DMS53 treated with DMSO at 0.1 percent for 48 hours (cell line): ENCODE data around the gene KCNJ2.

Experiments used
- DNase-seq: peaks from one replicate; lab custom pipeline; 2025; ENCODE audit not compliant: unreplicated experiment; lab: John Stamatoyannopoulos, UW

The KCNJ2 gene

GRCh38 chr17:70158591-70158990 is 10.7 kb upstream of the KCNJ2 start:
- DNase-seq, result no peak

GRCh38 chr17:70159980-70160379 is 9.4 kb upstream of the KCNJ2 start:
- no peak for DNase-seq

DNA sequence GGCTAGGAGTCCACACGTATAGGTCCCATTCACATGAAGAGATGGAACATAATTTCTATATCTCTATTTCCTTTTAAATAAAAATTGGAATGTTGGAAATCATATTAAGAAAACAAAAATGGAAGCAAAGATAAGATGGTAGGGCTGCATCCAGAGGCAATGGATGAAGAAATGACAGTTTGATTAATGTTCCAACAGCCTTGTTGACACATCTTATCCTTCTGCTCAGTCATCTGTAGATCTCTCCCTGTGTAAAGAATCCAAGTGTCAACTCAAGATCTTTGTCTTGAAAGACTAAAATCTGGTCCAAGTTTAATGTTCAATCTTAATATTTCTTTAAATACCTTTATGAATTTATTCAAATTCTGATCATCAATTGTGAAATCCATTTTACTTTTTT is 7.8 kb upstream of the KCNJ2 start:
- DNase-seq, result no peak

- no peak for DNase-seq
These were observed 3.9 kb upstream of the KCNJ2 start for GRCh38 chr17:70165383-70165782.

GRCh38 chr17:70166615-70167014 is 2.7 kb upstream of the KCNJ2 start:
- DNase-seq, result no peak

DNA sequence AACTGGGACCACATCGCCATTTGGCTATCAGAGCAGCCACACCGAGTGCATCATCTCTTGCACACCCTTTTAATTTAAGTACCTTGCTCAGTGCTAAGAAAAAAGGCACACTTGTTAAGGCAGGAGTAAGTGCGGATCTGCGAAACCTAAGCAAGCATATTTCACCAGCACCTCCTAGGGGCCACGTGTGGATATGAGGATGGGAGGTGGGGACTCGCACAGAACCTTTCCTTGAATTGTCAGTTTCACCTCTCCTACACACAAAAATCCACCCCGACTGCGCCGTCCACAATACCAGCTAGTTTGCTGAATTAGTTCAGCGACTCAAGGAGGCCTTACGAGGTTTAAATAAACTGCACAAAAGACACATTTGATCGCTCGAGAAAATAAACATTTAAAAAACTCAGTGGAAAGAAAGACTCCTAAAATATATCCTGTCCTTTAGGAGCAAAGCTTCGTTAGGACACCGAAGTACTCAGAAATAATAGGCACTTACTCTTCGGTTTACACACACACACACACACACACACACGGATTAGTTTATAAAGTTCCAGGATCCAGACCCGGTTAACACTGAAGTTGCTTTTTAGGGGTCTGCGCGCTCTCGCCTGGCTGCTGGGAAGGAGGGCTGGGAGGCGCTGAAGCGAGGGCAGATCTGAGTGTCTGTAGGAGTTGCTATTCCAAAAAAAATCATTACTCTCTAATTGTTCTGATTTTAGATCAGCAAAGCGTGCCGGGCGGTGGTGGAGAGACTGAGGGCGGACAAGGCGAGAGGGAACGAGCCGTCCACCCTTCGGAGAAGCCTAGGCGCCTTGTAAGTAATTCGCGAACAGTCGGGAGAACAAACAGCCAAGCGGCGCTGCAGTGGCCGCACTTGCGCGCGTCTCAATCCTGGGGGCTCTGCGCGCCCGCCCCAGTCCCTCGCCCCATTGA is 1.0 kb upstream of the KCNJ2 start:
- peak; percentile 70 for DNase-seq

DNA sequence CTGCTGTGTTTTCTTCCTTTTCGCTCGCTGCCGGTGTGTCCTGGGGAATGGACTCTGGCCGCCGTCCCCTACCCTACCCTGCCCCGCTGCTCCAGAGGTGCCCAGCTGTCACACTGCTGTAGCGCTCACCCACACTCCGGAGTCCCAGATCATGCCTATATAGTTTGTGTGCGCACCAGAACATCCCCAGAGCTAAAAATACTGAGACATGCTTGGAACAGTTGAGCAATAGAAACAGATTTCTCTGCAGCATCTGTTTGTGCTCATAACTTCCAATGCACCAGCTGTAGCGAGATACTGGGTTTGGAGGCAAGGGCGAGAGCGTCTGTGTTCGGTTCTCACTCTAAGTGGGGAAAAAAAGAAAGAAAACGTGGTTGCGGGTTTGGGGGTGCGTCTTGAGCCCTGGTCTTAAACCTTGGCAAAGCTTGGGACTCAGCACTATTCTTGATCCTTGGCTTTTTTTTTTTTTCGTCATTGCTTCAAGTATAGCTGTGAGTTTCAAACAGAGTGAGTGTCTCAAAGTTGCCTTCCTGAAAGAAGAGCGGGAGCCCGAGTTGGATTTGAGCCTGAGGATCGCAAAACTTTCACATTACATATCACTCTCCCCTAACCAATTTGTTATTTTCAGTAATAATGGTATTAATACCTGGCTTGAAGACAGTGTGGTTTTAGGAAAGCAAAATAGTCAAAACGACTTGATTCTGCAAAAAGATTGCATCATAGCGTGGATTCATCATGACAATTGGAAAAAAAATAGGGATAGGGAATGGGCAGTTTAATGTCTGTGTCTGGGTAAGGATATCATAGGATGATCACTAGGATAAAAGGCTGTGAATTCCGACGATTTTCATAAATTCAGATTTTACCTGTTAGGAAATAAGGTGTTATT is 621 bp downstream of the KCNJ2 start:
- peak; percentile 50 for DNase-seq

DNA sequence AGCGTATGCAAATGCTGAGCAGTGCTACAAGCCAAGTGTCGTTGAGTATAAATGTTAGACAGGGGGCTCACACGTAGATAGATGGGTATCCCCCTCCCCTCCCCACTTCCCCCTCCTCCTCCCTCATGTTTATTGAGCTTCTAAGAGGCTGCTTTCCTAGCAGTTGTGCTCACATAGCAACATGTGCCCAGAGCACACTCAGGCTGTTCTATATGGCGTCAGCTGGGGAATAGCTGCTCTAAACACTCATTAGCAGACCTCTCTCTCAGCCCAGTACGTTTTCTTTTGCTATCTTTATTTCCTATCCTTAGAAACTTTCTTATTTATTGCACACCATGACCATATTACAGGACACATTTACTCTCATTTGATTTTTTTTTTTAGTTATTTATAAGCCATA is 1.8 kb downstream of the KCNJ2 start:
- no peak for DNase-seq

GRCh38 chr17:70172449-70172848 is 3.1 kb downstream of the KCNJ2 start:
- no peak for DNase-seq

DNA sequence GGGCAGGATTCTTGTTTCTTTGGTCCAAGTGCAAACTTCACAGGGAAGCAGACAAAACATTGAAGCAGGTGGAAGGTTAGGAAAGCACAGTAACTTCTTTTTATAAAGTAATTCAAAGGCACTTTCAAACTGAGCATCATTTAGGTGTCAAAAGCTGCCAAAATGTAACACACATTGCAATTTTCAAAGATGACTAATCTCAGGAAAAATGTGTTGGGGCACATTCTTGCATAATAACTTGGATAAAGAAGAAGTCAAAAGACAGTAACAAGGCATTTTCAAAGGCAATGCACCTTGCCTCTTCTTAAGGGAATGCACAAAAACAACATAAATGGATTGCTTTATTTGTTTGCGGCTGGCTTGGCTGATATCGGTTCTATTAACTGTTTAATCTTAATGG is 3.6 kb downstream of the KCNJ2 start:
- no peak for DNase-seq

GRCh38 chr17:70173681-70174080 is 4.3 kb downstream of the KCNJ2 start:
- no peak for DNase-seq

GRCh38 chr17:70181376-70181775 is 12.0 kb downstream of the KCNJ2 start:
- DNase-seq, result no peak

DNA sequence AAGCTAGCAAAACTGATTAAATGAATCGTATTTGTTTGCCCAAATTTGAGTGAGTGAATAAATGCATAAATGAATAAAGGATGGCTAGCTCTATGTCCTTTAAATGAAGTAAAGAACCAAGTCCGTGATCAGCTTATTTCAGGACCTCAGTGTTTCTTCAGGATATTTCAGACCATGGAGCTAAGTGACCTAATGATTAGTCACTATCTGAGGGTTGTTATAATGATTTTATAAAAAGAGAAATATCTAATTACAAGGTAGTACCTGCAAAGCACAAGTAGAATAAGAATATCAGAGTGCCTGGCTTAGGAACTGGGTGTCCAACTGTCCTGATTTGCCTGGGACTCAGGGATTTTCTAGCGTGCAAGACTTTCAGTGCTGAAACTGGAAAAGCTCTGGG is 12.5 kb downstream of the KCNJ2 start:
- DNase-seq, result no peak

DNA sequence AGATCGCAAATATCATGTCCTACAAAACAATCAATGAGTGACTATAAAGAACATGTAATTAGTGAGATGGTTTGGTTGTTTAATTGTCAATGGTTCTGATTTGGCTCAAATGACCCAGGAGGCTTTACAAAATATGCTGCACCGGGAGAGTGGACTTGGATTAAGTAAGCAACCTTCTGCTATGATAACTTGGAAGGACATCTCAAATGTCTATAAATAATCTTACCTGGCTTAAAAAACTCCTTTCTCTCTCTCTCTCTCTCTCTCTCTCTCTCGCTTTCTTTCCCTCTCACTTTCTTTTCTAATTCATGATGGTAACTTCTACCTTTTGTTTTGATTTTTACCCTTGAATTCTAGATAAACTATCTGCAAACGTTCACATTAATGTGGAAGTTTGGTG is 14.2 kb downstream of the KCNJ2 start:
- DNase-seq, result no peak

DNA sequence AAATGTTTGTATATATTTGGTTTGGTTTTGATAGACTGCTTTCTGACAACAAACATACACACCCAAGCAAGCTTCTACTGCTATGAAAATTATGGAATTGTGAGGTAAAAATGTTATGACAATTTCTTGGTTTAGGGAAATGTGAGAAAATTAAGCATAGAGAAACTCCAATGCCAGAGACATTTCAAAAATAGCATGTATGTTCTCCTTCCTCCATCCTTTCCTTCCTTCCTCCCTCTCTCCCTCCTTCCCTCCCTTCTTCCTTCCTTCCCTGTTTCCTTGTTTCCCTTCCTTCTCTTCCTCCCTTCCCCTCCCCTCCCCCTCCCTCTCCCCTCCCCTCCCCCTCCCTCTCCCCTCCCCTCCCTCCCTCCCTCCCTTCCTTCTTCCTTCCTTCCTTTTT is 14.9 kb downstream of the KCNJ2 start:
- DNase-seq, result no peak

- no peak for DNase-seq
These were observed 15.4 kb downstream of the KCNJ2 start for GRCh38 chr17:70184770-70185169.

DNA sequence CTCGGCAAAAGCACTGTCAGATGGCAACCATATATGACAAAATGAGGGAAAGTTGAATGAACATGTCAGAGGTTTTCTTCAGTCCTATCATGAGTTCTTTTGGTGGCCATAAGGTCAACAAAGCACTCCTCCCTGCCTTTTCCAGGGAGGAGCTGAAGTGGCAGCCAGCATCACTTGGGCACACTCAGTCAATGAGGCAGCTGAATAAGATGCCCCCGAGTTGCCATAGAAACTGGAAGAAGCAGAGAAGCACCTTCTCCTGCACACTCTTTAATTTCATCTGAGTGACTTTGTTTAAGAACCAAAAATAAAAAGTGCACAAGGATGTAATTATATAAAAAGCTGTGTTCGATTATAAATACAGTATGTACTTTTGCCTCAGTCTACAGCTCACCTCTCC is 16.0 kb downstream of the KCNJ2 start:
- DNase-seq, result no peak

- no peak for DNase-seq
These were observed 18.1 kb downstream of the KCNJ2 start for GRCh38 chr17:70187383-70187782.

DNA sequence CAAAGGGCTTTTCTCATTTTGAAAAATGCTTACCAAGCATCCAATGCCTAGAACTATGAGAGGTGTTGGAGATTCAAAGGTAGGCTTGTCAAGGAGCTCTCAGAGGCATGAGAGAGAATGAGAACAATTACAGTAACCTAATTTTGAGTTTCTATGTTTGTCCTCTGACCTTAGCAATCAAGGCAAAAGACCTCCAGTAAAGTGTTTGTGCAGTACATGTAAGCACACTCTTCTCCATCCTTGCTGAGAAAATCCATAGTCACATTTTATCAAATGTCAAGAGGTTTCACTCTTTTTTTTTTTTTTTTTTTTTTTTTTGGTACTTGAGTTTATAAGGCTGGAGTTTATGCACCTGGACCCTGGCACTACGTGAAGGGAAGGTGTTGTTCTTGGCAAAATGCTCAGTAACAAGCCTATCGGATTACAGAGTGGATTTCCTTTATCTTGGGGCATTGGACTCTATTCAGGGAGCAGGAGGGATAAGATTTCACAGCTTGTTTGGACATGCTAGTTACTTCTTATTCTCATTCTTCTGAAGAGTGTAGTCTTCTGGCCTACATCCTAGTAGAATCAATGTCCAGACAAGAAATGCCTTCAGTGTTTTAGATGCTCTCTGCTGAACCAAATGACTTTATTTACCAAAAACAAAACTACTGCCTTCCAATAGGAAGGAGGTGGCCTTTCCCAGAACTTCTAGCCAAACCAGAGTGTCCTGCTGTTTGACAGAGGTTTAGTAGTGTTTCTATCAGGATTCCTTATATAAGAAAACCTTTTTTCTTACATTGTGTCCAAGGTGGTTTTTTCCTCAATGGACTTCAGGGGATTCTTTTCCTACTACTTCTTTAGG is 21.9 kb downstream of the KCNJ2 start:
- peak; percentile 59 for DNase-seq

DNA sequence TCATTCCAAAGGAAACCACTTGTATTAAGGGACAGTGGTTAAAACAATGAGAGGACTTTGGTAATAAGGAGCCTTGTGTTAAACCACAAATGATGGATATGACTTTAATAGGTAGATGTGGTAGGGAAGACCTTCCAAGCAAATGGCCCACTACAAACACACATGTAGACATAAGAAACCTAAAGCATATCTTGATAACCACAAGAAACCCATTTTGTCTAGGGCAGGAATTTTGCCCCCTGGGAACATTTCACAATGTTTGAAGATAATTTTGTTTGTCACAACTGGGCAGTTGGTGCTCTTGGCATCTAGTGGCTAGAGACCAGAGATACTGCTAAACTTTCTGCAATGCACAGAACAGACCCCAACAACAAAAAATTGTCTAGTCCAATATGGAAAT is 25.8 kb downstream of the KCNJ2 start:
- no peak for DNase-seq

DNA sequence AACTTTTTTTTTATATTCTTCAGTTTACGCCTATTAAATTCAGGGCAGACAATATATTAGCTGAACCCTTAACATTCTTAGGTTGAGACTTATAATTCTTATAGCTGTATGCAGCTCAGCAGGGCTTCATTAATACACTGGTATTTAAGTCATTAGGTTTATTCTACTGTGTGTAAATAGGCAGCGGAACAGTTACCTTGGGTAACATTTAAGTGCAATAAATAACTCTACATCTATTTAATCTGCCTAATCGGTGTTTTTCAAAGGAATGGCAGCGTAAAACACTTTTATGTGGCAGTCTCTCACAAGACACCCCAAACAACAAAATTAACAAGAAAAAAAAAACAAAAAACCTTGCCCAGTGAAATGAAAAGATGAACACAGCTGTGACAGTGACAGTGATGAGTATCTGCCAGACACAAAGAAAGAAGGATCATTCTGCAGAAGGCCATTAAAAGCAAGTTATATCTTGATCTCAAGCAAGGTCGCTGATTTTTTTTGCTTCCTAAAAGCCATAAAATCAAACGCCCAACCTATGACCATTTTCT is 32.6 kb downstream of the KCNJ2 start:
- DNase-seq, result no peak
